NT2/D1 (cell line): ENCODE results near the gene ELMO1.

Source experiments
- DNase-seq: peaks from one replicate; pipeline ENCODE4 v3.0.0-alpha.2; 2011; ENCODE audit warnings: low read depth, low spot score
- H3K27me3 ChIP-seq: 2 replicates; pipeline ENCODE4 v1.6.0; 2011; ENCODE audit warnings: mild to moderate bottlenecking; ENCODE audit not compliant: insufficient read length, insufficient read depth
- H3K36me3 ChIP-seq: 2 replicates; pipeline ENCODE4 v1.6.1; 2011; ENCODE audit warnings: mild to moderate bottlenecking, low read length, mixed read lengths; ENCODE audit not compliant: insufficient read depth, insufficient read length
- H3K4me1 ChIP-seq: 2 replicates; pipeline ENCODE4 v1.5.1; 2011; ENCODE audit not compliant: insufficient read depth, insufficient read length
- H3K4me3 ChIP-seq: 2 replicates; pipeline ENCODE4 v1.5.1; 2011; ENCODE audit warnings: low read depth; ENCODE audit not compliant: insufficient read length
- H3K9ac ChIP-seq: 2 replicates; pipeline ENCODE4 v1.6.0; 2011; ENCODE audit warnings: low read depth; ENCODE audit not compliant: insufficient read length
- H3K9me3 ChIP-seq: 2 replicates; pipeline ENCODE4 v1.5.1; 2011; ENCODE audit warnings: mild to moderate bottlenecking, low read length; ENCODE audit not compliant: insufficient read depth
- SUZ12 ChIP-seq: IDR thresholded peaks from 2 replicates; pipeline ENCODE4 v1.6.1; 2011; ENCODE audit not compliant: insufficient read length, insufficient read depth; ENCODE audit errors: extremely low read depth
- YY1 ChIP-seq: IDR thresholded peaks from 2 replicates; pipeline ENCODE4 v1.6.1; 2011; ENCODE audit not compliant: insufficient read length, insufficient read depth
- ZNF274 ChIP-seq: IDR thresholded peaks from 2 replicates; pipeline ENCODE4 v1.6.1; 2011; ENCODE audit warnings: mild to moderate bottlenecking, low read depth, low read length

The ELMO1 gene

DNA sequence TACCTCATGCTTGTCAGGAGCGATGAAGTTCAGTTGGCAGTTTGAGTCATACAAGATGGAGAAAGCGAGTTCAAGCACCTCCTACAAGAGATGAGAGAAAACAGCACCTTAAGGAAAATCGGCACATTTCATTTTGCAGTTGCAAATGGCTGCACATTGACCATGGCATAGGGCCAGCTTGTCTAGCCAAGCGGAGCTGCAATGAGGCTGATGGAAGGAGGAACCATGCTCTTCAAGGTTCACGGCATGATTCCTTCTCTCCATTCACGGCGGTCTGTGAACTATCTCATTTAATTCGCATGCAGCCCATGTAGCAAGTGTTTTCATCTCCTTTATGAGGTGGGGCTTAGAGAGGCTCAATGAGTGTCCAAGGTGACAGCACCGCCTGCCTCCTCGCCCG lies 587.0 kb downstream of the ELMO1 start:
- Histone ChIP-seq H3K4me3 (no peak overlapping the region), H3K9ac (no peak overlapping the region), H3K27me3 (no peaks in the 10 kb centered on the region), H3K9me3 (no peaks in the 10 kb centered on the region), H3K4me1 (no peaks in the 10 kb centered on the region), H3K36me3 (no peaks in the 10 kb centered on the region)
- DNase-seq = no peak
- TF ChIP-seq YY1 (no peak), ZNF274 (no peak), SUZ12 (no peak)

GRCh38 chr7:36860681-36861080 lies 588.0 kb downstream of the ELMO1 start:
- H3K4me3 ChIP-seq = no peak overlapping the region
- H3K4me1 ChIP-seq = no peaks in the 10 kb centered on the region
- no peaks in the 10 kb centered on the region for H3K36me3 ChIP-seq
- no peaks in the 10 kb centered on the region for H3K27me3 ChIP-seq
- no peak overlapping the region for H3K9ac ChIP-seq
- TF ChIP-seq SUZ12 = no peak
- no peak for TF ChIP-seq YY1
- TF ChIP-seq ZNF274 = no peak
- H3K9me3 ChIP-seq = no peaks in the 10 kb centered on the region
- no peak for DNase-seq

DNA sequence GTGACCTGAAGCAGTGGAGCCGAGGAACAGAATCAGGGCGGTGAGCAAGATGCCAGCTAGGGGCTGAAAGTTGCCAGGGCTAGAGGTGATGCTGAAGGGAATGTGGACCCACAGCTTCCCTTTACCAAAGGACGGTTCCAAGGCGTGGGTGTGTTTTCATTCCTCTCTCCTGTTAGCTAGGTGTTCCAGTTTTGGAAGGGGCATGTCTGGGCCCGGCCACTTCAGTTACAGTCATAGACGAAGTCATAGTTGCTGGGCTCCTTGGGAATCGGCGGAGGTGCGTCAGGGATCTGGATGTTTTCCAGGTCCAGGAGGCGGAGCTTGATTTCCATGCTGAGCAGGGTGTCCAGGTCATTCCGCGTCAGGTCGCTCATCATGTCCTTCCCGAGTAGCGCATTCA lies 593.3 kb downstream of the ELMO1 start:
- H3K4me3 ChIP-seq = no peak overlapping the region
- no peaks in the 10 kb centered on the region for H3K9me3 ChIP-seq
- no peaks in the 10 kb centered on the region for H3K27me3 ChIP-seq
- no peaks in the 10 kb centered on the region for H3K4me1 ChIP-seq
- no peak for TF ChIP-seq YY1
- no peak for TF ChIP-seq ZNF274
- TF ChIP-seq SUZ12 = no peak
- no peak for DNase-seq
- H3K9ac ChIP-seq = no peak overlapping the region
- no peaks in the 10 kb centered on the region for H3K36me3 ChIP-seq

GRCh38 chr7:36854652-36855051 lies 594.0 kb downstream of the ELMO1 start:
- Histone ChIP-seq H3K9me3 (no peaks in the 10 kb centered on the region), H3K36me3 (no peaks in the 10 kb centered on the region), H3K4me1 (no peaks in the 10 kb centered on the region), H3K4me3 (no peak overlapping the region), H3K9ac (no peak overlapping the region), H3K27me3 (no peaks in the 10 kb centered on the region)
- TF ChIP-seq YY1 = no peak
- TF ChIP-seq SUZ12 = no peak
- no peak for TF ChIP-seq ZNF274
- DNase-seq = no peak

DNA sequence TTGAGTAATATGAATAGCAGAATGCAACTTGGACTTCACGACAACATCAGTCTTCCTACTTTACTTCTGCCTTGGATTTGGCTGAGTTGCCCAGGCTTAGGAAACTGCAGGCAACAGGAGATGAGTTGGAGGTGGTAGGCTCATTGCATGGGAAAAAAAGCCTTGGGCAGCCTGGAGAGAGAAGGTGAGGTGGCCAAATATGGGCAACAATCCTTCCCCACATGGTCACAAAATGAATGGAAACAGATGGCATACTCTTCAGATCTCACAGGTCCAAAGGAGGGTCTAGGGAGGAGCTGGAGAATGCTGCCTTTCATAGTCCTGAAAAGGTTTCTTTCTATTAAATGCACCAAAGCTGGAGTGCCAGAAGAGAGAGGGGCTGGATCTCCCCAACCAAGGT lies 595.7 kb downstream of the ELMO1 start:
- Histone ChIP-seq H3K27me3 (no peaks in the 10 kb centered on the region), H3K4me3 (no peak overlapping the region), H3K9ac (no peak overlapping the region), H3K9me3 (0 out of 2 replicates have a peak, but pooled peaks cover 6% of the 10 kb centered on the region), H3K36me3 (no peaks in the 10 kb centered on the region), H3K4me1 (no peaks in the 10 kb centered on the region)
- DNase-seq = no peak
- TF ChIP-seq SUZ12 = no peak

- no peak overlapping the region for H3K4me3 ChIP-seq
- H3K4me1 ChIP-seq = no peaks in the 10 kb centered on the region
- H3K9me3 ChIP-seq = 0 out of 2 replicates have a peak, but pooled peaks cover 8% of the 10 kb centered on the region
- DNase-seq = no peak
- H3K36me3 ChIP-seq = no peaks in the 10 kb centered on the region
- TF ChIP-seq ZNF274 (no peak), YY1 (no peak), SUZ12 (no peak)
- no peaks in the 10 kb centered on the region for H3K27me3 ChIP-seq
- no peak overlapping the region for H3K9ac ChIP-seq
Observed at GRCh38 chr7:36852017-36852416, 596.6 kb downstream of the ELMO1 start.

- 0 out of 2 replicates have a peak, but pooled peaks cover 8% of the 10 kb centered on the region for H3K9me3 ChIP-seq
- no peak for TF ChIP-seq ZNF274
- no peak for TF ChIP-seq YY1
- no peak for TF ChIP-seq SUZ12
- no peaks in the 10 kb centered on the region for H3K27me3 ChIP-seq
- H3K4me3 ChIP-seq = no peak overlapping the region
- no peaks in the 10 kb centered on the region for H3K36me3 ChIP-seq
- H3K4me1 ChIP-seq = no peaks in the 10 kb centered on the region
- DNase-seq = no peak
- no peak overlapping the region for H3K9ac ChIP-seq
Observed at GRCh38 chr7:36851382-36851781, 597.3 kb downstream of the ELMO1 start.

- no peaks in the 10 kb centered on the region for H3K4me1 ChIP-seq
- no peak for DNase-seq
- H3K4me3 ChIP-seq = no peak overlapping the region
- no peaks in the 10 kb centered on the region for H3K36me3 ChIP-seq
- 0 out of 2 replicates have a peak, but pooled peaks cover 8% of the 10 kb centered on the region for H3K9me3 ChIP-seq
- H3K9ac ChIP-seq = no peak overlapping the region
- no peak for TF ChIP-seq YY1
- no peak for TF ChIP-seq ZNF274
- no peak for TF ChIP-seq SUZ12
- no peaks in the 10 kb centered on the region for H3K27me3 ChIP-seq
Observed at GRCh38 chr7:36847946-36848345, 600.7 kb downstream of the ELMO1 start.
